OCI-LY3 (cell line): ENCODE measurements around the gene AGTR1.

Experiments
- H2AFZ ChIP-seq: fragments of 200-600, 300-600 bp; shearing (Covaris generic); 2 replicates; pipeline ENCODE4 v1.6.0; 2014; ENCODE audit warnings: antibody characterized with exemption, low read depth, low read length
- H3K27ac ChIP-seq: fragments of 200-600, 300-600 bp; sonication (generic); 2 replicates; pipeline ENCODE4 v1.5.1; 2014; ENCODE audit warnings: mild to moderate bottlenecking, low read length, moderate library complexity, mixed read lengths
- H3K27me3 ChIP-seq: fragments of 200-600, 300-600 bp; sonication (generic); 2 replicates; pipeline ENCODE4 v1.6.1; 2014; ENCODE audit warnings: low read depth, low read length, mixed read lengths
- H3K36me3 ChIP-seq: fragments of 200-600, 300-600 bp; sonication (generic); replicated peaks from 2 replicates; pipeline ENCODE3; 2014; ENCODE audit warnings: low read depth, low read length, mixed read lengths
- H3K4me1 ChIP-seq: fragments of 300-600, 200-600 bp; sonication (generic); 2 replicates; pipeline ENCODE4 v1.6.1; 2014; ENCODE audit warnings: low read length, mixed read lengths
- H3K4me2 ChIP-seq: fragments of 200-600, 300-600 bp; sonication (generic); 2 replicates; pipeline ENCODE4 v1.6.1; 2014; ENCODE audit warnings: low read length, mixed read lengths
- H3K4me3 ChIP-seq: fragments of 300-600, 200-600 bp; sonication (generic); 2 replicates; pipeline ENCODE4 v1.5.1; 2014; ENCODE audit warnings: antibody characterized with exemption, mild to moderate bottlenecking, low read length, moderate library complexity
- H3K79me2 ChIP-seq: fragments of 300-600, 200-600 bp; shearing (Covaris generic); 2 replicates; pipeline ENCODE4 v1.6.1; 2014; ENCODE audit warnings: mild to moderate bottlenecking, low read length, mixed read lengths
- H3K9ac ChIP-seq: fragments of 300-600, 200-600 bp; shearing (Covaris generic); 2 replicates; pipeline ENCODE4 v1.6.0; 2014; ENCODE audit warnings: mild to moderate bottlenecking, low read length, moderate library complexity
- H3K9me3 ChIP-seq: fragments of 200-600, 300-600 bp; shearing (Covaris generic); 2 replicates; pipeline ENCODE4 v1.6.1; 2014; ENCODE audit warnings: low read length, mixed read lengths; ENCODE audit not compliant: insufficient read depth
- H4K20me1 ChIP-seq: fragments of 200-600, 300-600 bp; sonication (generic); 2 replicates; pipeline ENCODE4 v1.6.1; 2016; ENCODE audit warnings: low read length, mixed read lengths; ENCODE audit not compliant: insufficient read depth
- EZH2phosphoT487 ChIP-seq: fragments of 200-600 bp; shearing (Covaris generic); IDR thresholded peaks from 2 replicates; pipeline ENCODE4 v1.6.1; 2018; ENCODE audit warnings: antibody characterized with exemption, mixed run types, low read depth
- TF ChIP-seq, protein P1 (sequence below): fragments of 200-600, 300-600 bp; sonication (generic); IDR thresholded peaks from 2 replicates; pipeline ENCODE4 v1.5.1; 2014; ENCODE audit warnings: antibody characterized with exemption, low read length, low read depth

The AGTR1 gene

DNA sequence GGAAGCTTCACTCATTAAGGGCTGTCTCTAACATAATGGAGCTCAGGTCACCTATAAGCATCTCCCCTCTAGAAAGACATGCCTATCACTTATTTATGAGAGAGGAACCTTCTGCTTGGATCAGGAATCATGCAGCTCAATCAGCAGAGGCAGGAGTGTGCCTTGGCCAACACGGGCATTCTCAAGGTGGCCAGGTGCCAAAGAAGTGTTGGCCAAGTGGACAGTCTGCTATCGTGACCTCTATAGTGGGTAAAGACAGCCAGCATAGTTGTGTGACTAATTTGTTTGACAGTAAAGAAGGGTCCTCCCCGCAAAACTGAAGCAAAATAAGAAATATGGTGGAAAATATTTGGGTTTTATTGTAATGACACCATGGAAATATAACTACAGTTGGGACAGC, 14.7 kb upstream of the AGTR1 start:
- Histone ChIP-seq H3K36me3 (no peaks in the 10 kb centered on the region), H3K4me2 (no peak overlapping the region), H3K4me3 (no peak overlapping the region), H3K9me3 (no peaks in the 10 kb centered on the region), H3K27me3 (no peaks in the 10 kb centered on the region), H3K27ac (no peak overlapping the region), H3K4me1 (no peaks in the 10 kb centered on the region), H3K79me2 (no peaks in the 10 kb centered on the region), H3K9ac (no peak overlapping the region), H2AFZ (no peak overlapping the region), H4K20me1 (no peaks in the 10 kb centered on the region)
- TF ChIP-seq EZH2phosphoT487: no peak
- TF ChIP-seq, protein P1, sequence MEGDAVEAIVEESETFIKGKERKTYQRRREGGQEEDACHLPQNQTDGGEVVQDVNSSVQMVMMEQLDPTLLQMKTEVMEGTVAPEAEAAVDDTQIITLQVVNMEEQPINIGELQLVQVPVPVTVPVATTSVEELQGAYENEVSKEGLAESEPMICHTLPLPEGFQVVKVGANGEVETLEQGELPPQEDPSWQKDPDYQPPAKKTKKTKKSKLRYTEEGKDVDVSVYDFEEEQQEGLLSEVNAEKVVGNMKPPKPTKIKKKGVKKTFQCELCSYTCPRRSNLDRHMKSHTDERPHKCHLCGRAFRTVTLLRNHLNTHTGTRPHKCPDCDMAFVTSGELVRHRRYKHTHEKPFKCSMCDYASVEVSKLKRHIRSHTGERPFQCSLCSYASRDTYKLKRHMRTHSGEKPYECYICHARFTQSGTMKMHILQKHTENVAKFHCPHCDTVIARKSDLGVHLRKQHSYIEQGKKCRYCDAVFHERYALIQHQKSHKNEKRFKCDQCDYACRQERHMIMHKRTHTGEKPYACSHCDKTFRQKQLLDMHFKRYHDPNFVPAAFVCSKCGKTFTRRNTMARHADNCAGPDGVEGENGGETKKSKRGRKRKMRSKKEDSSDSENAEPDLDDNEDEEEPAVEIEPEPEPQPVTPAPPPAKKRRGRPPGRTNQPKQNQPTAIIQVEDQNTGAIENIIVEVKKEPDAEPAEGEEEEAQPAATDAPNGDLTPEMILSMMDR: no peak

DNA sequence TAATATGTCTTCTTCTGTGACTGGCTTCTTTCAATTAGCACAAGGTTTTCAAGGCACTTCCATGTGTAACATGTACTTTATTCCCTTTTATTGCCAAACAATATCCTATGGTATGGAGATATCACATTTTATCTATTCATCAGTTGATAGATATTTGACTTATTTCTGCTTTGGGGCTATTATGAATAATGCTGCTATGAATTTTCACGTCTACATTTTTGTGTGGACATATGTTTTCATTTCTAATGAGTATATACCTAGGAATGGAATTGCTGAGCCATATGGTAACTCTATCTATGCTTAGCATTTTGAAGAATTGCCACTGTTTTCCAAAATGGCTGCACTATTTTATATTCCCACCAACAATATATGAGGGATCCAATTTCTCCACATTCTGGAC, 3.6 kb upstream of the AGTR1 start:
- Histone ChIP-seq H3K4me3 (no peak overlapping the region), H3K9ac (no peak overlapping the region), H3K4me2 (no peak overlapping the region), H3K4me1 (no peaks in the 10 kb centered on the region), H3K79me2 (no peaks in the 10 kb centered on the region), H4K20me1 (no peaks in the 10 kb centered on the region), H2AFZ (no peak overlapping the region), H3K27ac (no peak overlapping the region), H3K9me3 (no peaks in the 10 kb centered on the region), H3K36me3 (no peaks in the 10 kb centered on the region), H3K27me3 (no peaks in the 10 kb centered on the region)
- TF ChIP-seq, protein P1: no peak
- no peak for TF ChIP-seq EZH2phosphoT487

DNA sequence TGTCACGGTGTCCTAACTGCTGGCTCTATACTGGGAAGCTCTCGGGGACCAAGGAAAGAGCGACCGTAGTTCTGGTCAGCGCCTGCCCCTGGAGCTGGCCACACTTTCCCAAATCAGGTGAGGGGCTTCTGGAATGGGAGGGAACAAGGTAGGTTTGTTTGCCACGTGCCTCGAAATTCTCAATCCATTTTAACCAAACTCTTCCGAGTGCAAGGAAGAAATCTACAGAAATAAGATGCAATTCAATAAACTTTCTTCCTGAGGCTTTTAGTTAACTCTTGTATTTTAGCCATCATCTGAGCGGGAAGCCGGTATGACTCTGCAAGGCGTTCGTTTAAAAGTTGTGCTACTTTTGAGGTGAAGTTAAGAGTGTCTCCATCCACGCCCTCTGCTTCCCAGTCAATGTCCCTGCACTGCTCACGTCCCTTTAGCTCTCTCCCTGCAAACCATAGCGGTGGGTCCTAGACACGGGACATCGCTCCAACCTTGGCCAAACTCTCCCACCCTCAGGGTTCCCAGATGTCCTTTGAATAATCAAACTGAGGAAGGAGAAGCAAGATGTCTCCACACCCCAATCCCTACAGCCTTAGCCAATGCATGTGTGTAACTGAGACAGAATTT, 597 bp downstream of the AGTR1 start:
- Histone ChIP-seq H3K79me2 (no peaks in the 10 kb centered on the region), H3K4me1 (no peaks in the 10 kb centered on the region), H3K36me3 (no peaks in the 10 kb centered on the region), H3K27me3 (no peaks in the 10 kb centered on the region), H3K9ac (no peak overlapping the region), H3K27ac (no peak overlapping the region), H3K4me2 (no peak overlapping the region), H3K9me3 (no peaks in the 10 kb centered on the region), H2AFZ (no peak overlapping the region), H4K20me1 (no peaks in the 10 kb centered on the region), H3K4me3 (no peak overlapping the region)
- no peak for TF ChIP-seq EZH2phosphoT487
- TF ChIP-seq, protein P1: no peak

DNA sequence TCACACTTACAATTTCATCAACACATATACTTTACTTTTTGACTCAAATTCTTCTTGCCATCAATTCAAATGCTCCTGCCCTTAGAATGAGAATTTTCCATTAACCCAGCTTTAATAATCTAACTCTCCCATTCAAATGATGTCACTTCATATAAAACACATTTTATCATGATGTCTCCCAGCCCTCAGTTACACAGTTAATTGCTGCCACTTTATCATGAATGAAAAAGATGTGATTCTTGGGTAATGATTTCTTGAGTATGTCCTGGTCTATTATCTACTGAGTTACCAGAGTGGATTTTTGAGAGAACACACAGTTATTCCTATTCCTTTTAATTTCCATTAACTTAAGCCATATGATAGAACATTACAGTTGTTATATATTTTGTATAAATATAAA, 7.6 kb downstream of the AGTR1 start:
- H3K4me2 ChIP-seq: no peak overlapping the region
- no peak overlapping the region for H3K9ac ChIP-seq
- TF ChIP-seq EZH2phosphoT487: no peak
- TF ChIP-seq, protein P1: no peak
- no peaks in the 10 kb centered on the region for H3K79me2 ChIP-seq
- H3K4me1 ChIP-seq: no peaks in the 10 kb centered on the region
- no peaks in the 10 kb centered on the region for H3K27me3 ChIP-seq
- H4K20me1 ChIP-seq: no peaks in the 10 kb centered on the region
- no peak overlapping the region for H3K4me3 ChIP-seq
- H2AFZ ChIP-seq: no peak overlapping the region
- no peaks in the 10 kb centered on the region for H3K36me3 ChIP-seq
- no peak overlapping the region for H3K27ac ChIP-seq
- no peaks in the 10 kb centered on the region for H3K9me3 ChIP-seq
